Liver (tissue), 9 donors: ENCODE measurements around the gene PFKP. TPM values are rescaled to one million over a fixed set of nuclear protein-coding genes. Genes with fewer than 3 reads are reported as not detected.

Experiments
- DNase-seq: peaks from one replicate; pipeline ENCODE4 v3.0.0-alpha.2; 2017; ENCODE audit warnings: low spot score
- H3K27ac ChIP-seq, 2 donors: one replicate each; pipeline ENCODE4 v1.7.0; 2013; ENCODE audit warnings: inconsistent platforms in 2 of 2, low read length in 2 of 2, control low read depth in 1 of 2, low read depth in 1 of 2, mild to moderate bottlenecking in 1 of 2
- H3K27me3 ChIP-seq, 4 donors: one replicate each; pipeline versions ENCODE4 v1.6.1 to v1.7.0; 2013; ENCODE audit warnings: low read length in 3 of 4, inconsistent platforms in 1 of 4, mild to moderate bottlenecking in 1 of 4, moderate library complexity in 1 of 4; ENCODE audit not compliant: control insufficient read depth in 4 of 4, insufficient read depth in 4 of 4
- H3K36me3 ChIP-seq, 4 donors: one replicate each; pipeline versions ENCODE4 v1.6.1 to v1.7.0; 2013; ENCODE audit warnings: low read length in 3 of 4, mild to moderate bottlenecking in 3 of 4, low read depth in 1 of 4, moderate library complexity in 1 of 4; ENCODE audit not compliant: control insufficient read depth in 4 of 4, insufficient read depth in 3 of 4
- H3K4me1 ChIP-seq, 4 donors: one replicate each; pipeline versions ENCODE4 v1.6.1 to v1.7.0; 2013; ENCODE audit warnings: low read length in 3 of 4, mild to moderate bottlenecking in 3 of 4, moderate library complexity in 1 of 4; ENCODE audit not compliant: control insufficient read depth in 4 of 4, insufficient read depth in 4 of 4
- H3K4me3 ChIP-seq, 3 donors: one replicate each; pipeline versions ENCODE4 v1.6.1 to v1.7.0; 2013; ENCODE audit warnings: low read length in 3 of 3, control low read depth in 1 of 3, low read depth in 1 of 3, mild to moderate bottlenecking in 1 of 3
- H3K9ac ChIP-seq, 2 donors: one replicate each; pipeline ENCODE4 v1.7.0; 2013; ENCODE audit warnings: low read length in 2 of 2, mild to moderate bottlenecking in 2 of 2, moderate library complexity in 2 of 2, control low read depth in 1 of 2, low read depth in 1 of 2
- H3K9me3 ChIP-seq, 4 donors: one replicate each; pipeline versions ENCODE4 v1.6.1 to v1.7.0; 2013; ENCODE audit warnings: low read length in 3 of 4; ENCODE audit not compliant: control insufficient read depth in 4 of 4
- ATF3 ChIP-seq: IDR thresholded peaks from 2 replicates; pipeline ENCODE4 v1.6.1; 2016; ENCODE audit warnings: antibody characterized with exemption
- CTCF ChIP-seq: fragments of 150-350 bp; IDR thresholded peaks from 2 replicates; pipeline ENCODE4 v1.5.1; 2017; ENCODE audit warnings: improper control_type of control experiment, low read depth, low read length; ENCODE audit not compliant: missing input control
- EGR1 ChIP-seq, 2 donors: IDR thresholded peaks; 2 replicates each; pipeline ENCODE4 v1.6.1; 2016 to 2018; ENCODE audit warnings: antibody characterized with exemption in 2 of 2, low read depth in 2 of 2
- FOXA1 ChIP-seq: IDR thresholded peaks from 2 replicates; pipeline ENCODE4 v1.6.1; 2016; ENCODE audit warnings: antibody characterized with exemption
- FOXA2 ChIP-seq: IDR thresholded peaks from 2 replicates; pipeline ENCODE4 v1.6.1; 2016; ENCODE audit warnings: antibody characterized with exemption
- GABPA ChIP-seq, 2 donors: IDR thresholded peaks in 1 of 2; conservative IDR thresholded peaks in 1 of 2; 2 replicates each; pipeline ENCODE4 v1.6.1; 2016; ENCODE audit warnings: antibody characterized with exemption in 2 of 2, mild to moderate bottlenecking in 1 of 2, moderate library complexity in 1 of 2
- HNF4A ChIP-seq, 2 donors: conservative IDR thresholded peaks; 2 replicates each; pipeline ENCODE4 v1.6.1; 2016; ENCODE audit warnings: antibody characterized with exemption in 2 of 2, mild to moderate bottlenecking in 2 of 2
- HNF4G ChIP-seq: IDR thresholded peaks from 2 replicates; pipeline ENCODE4 v1.6.1; 2016; ENCODE audit warnings: antibody characterized with exemption
- JUND ChIP-seq, 2 donors: IDR thresholded peaks; 2 replicates each; pipeline ENCODE4 v1.6.1; 2016; ENCODE audit warnings: antibody characterized with exemption in 2 of 2
- NR2F2 ChIP-seq: IDR thresholded peaks from 2 replicates; pipeline ENCODE4 v1.6.1; 2016; ENCODE audit warnings: antibody characterized with exemption
- RAD21 ChIP-seq, 2 donors: IDR thresholded peaks; 2 replicates each; pipeline ENCODE4 v1.6.1; 2016; ENCODE audit warnings: antibody characterized with exemption in 2 of 2, mild to moderate bottlenecking in 2 of 2
- RXRA ChIP-seq, 2 donors: IDR thresholded peaks; 2 replicates each; pipeline ENCODE4 v1.6.1; 2017 to 2018; ENCODE audit warnings: antibody characterized with exemption in 2 of 2, mild to moderate bottlenecking in 1 of 2
- SP1 ChIP-seq: IDR thresholded peaks from 2 replicates; pipeline ENCODE4 v1.6.1; 2018; ENCODE audit warnings: antibody characterized with exemption, mild to moderate bottlenecking
- TAF1 ChIP-seq: conservative IDR thresholded peaks from 2 replicates; pipeline ENCODE4 v1.6.1; 2016; ENCODE audit warnings: antibody characterized with exemption, mild to moderate bottlenecking
- YY1 ChIP-seq: IDR thresholded peaks from 2 replicates; pipeline ENCODE4 v1.6.1; 2016; ENCODE audit warnings: antibody characterized with exemption, mild to moderate bottlenecking
- WGBS: extraction: QIAGEN DNeasy Blood & Tissue Kit; methylation state at CpG from one replicate; pipeline ENCODE4 v1.1.7; 2013; 5-methylcytosine and 5-hydroxymethylcytosine counted together
- polyA plus RNA-seq, 2 donors: library from polyadenylated mRNA; stranded (reverse) in 1 of 2; unstranded in 1 of 2; fragments of 200-250 nt in 1 of 2; fragments of >200 nt in 1 of 2; fragmentation: Nextera tagmentation in 1 of 2; extraction: Ambion mirVana in 1 of 2; gene quantifications; one replicate each; pipeline versions ENCODE4 v1.2.1 to v1.2.3, GENCODE V29; 2013 to 2015
- total RNA-seq, 2 donors: library from RNA; depleted of rRNA; stranded (reverse); fragments of >200 nt; gene quantifications; one replicate each; pipeline ENCODE4 v1.2.3, GENCODE V29; 2014
- TF ChIP-seq, protein P1 (sequence below): IDR thresholded peaks from 2 replicates; pipeline ENCODE4 v1.6.1; 2016; ENCODE audit warnings: antibody characterized with exemption
- TF ChIP-seq, protein P2 (sequence below): IDR thresholded peaks from 2 replicates; pipeline ENCODE4 v1.6.1; 2016; ENCODE audit warnings: antibody characterized with exemption, mild to moderate bottlenecking
- TF ChIP-seq, protein P3 (sequence below): IDR thresholded peaks from 2 replicates; pipeline ENCODE4 v1.6.1; 2016; ENCODE audit warnings: antibody characterized with exemption
- donor health status: healthy.
- donor health status: healthy.
- donor health status: healthy.
- donor health status: healthy.
- donor health status: healthy.

Gene PFKP
- total and polyA plus RNA-seq, 4 donors: 1.1 to 5.0 (median 2.8) TPM

GRCh38 chr10:3100093-3100792, 32.9 kb downstream of the PFKP start:
- Histone ChIP-seq H3K4me3 (no peak overlapping the region), H3K27me3 (no peaks in the 10 kb centered on the region), H3K27ac (no peak overlapping the region), H3K9ac (no peak overlapping the region), H3K36me3 (no peaks in the 10 kb centered on the region), H3K9me3 (no peaks in the 10 kb centered on the region), H3K4me1 (peaks cover 0 to 12% (median 11%) of the 10 kb centered on the region in 4 donors)
- TF ChIP-seq GABPA (IDR thresholded peaks at IDR 0.05 in 1 of 2, conservative IDR thresholded peaks at IDR 0.05 in 1 of 2): no peak
- TF ChIP-seq RAD21 (IDR thresholded peaks at IDR 0.05): no peak
- no peak for TF ChIP-seq EGR1 (IDR thresholded peaks at IDR 0.05; ENCODE audit: low read depth in 2 of 2)
- TF ChIP-seq FOXA2: no peak
- no peak for TF ChIP-seq ATF3
- no peak for TF ChIP-seq SP1
- no peak for TF ChIP-seq YY1
- TF ChIP-seq RXRA (IDR thresholded peaks at IDR 0.05): no peak
- TF ChIP-seq HNF4A (conservative IDR thresholded peaks at IDR 0.05): no peak
- TF ChIP-seq HNF4G: no peak
- TF ChIP-seq, protein P1, sequence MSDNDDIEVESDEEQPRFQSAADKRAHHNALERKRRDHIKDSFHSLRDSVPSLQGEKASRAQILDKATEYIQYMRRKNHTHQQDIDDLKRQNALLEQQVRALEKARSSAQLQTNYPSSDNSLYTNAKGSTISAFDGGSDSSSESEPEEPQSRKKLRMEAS: no peak
- DNase-seq: no peak
- WGBS: 94% methylated on average over 19 of the region's 19 CpGs

DNA sequence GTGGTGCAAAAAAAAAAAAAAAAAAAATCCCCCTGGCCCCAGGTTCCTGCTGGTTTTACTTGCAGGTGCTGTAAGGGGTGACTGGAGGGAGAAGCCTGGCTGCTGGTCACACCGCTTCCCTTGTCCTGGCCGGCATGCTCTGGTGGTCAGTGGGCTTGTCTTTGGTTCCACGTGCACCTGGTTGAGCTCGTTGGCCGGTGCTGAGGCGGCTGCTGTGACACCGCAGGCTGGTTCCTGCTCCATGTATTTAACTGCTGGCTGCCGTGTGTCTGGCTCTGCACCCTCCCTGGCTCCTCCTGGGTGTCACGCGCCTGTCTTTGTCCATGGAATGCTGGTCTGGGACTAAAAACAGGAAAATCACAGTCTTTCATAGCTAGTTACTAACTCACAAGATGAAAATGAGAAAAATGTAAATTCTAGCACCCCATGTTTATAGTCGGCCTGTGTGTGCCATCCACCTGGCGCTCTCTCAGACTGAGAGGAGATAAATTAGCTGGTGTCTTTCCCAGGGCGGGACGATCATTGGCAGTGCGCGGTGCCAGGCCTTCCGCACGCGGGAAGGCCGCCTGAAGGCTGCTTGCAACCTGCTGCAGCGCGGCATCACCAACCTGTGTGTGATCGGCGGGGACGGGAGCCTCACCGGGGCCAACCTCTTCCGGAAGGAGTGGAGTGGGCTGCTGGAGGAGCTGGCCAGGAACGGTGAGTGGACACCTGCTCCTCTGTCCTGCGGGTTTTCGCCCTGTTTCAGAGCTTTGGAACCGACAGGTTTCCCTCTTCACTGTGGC, 33.7 kb downstream of the PFKP start:
- Histone ChIP-seq H3K36me3 (no peaks in the 10 kb centered on the region), H3K4me3 (no peak overlapping the region), H3K27me3 (no peaks in the 10 kb centered on the region), H3K4me1 (peaks cover 0 to 12% (median 11%) of the 10 kb centered on the region in 4 donors), H3K27ac (no peak overlapping the region), H3K9ac (no peak overlapping the region), H3K9me3 (no peaks in the 10 kb centered on the region)
- TF ChIP-seq JUND (IDR thresholded peaks at IDR 0.05) (no peak), EGR1 (IDR thresholded peaks at IDR 0.05; ENCODE audit: low read depth in 2 of 2) (no peak), RAD21 (IDR thresholded peaks at IDR 0.05) (no peak), CTCF (no peak), HNF4A (conservative IDR thresholded peaks at IDR 0.05) (no peak), SP1 (no peak), FOXA2 (no peak), GABPA (IDR thresholded peaks at IDR 0.05 in 1 of 2, conservative IDR thresholded peaks at IDR 0.05 in 1 of 2) (no peak), RXRA (IDR thresholded peaks at IDR 0.05) (no peak), NR2F2 (no peak), HNF4G (no peak), YY1 (no peak), FOXA1 (no peak), ATF3 (no peak), TAF1 (no peak)
- TF ChIP-seq, protein P2, sequence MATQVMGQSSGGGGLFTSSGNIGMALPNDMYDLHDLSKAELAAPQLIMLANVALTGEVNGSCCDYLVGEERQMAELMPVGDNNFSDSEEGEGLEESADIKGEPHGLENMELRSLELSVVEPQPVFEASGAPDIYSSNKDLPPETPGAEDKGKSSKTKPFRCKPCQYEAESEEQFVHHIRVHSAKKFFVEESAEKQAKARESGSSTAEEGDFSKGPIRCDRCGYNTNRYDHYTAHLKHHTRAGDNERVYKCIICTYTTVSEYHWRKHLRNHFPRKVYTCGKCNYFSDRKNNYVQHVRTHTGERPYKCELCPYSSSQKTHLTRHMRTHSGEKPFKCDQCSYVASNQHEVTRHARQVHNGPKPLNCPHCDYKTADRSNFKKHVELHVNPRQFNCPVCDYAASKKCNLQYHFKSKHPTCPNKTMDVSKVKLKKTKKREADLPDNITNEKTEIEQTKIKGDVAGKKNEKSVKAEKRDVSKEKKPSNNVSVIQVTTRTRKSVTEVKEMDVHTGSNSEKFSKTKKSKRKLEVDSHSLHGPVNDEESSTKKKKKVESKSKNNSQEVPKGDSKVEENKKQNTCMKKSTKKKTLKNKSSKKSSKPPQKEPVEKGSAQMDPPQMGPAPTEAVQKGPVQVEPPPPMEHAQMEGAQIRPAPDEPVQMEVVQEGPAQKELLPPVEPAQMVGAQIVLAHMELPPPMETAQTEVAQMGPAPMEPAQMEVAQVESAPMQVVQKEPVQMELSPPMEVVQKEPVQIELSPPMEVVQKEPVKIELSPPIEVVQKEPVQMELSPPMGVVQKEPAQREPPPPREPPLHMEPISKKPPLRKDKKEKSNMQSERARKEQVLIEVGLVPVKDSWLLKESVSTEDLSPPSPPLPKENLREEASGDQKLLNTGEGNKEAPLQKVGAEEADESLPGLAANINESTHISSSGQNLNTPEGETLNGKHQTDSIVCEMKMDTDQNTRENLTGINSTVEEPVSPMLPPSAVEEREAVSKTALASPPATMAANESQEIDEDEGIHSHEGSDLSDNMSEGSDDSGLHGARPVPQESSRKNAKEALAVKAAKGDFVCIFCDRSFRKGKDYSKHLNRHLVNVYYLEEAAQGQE: no peak
- TF ChIP-seq, protein P3, sequence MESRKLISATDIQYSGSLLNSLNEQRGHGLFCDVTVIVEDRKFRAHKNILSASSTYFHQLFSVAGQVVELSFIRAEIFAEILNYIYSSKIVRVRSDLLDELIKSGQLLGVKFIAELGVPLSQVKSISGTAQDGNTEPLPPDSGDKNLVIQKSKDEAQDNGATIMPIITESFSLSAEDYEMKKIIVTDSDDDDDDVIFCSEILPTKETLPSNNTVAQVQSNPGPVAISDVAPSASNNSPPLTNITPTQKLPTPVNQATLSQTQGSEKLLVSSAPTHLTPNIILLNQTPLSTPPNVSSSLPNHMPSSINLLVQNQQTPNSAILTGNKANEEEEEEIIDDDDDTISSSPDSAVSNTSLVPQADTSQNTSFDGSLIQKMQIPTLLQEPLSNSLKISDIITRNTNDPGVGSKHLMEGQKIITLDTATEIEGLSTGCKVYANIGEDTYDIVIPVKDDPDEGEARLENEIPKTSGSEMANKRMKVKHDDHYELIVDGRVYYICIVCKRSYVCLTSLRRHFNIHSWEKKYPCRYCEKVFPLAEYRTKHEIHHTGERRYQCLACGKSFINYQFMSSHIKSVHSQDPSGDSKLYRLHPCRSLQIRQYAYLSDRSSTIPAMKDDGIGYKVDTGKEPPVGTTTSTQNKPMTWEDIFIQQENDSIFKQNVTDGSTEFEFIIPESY: no peak
- TF ChIP-seq, protein P1: no peak
- no peak for DNase-seq
- 94% methylated on average over 31 of the region's 31 CpGs for WGBS
